ENCODE measurements around the gene ADGRV1.

DNA sequence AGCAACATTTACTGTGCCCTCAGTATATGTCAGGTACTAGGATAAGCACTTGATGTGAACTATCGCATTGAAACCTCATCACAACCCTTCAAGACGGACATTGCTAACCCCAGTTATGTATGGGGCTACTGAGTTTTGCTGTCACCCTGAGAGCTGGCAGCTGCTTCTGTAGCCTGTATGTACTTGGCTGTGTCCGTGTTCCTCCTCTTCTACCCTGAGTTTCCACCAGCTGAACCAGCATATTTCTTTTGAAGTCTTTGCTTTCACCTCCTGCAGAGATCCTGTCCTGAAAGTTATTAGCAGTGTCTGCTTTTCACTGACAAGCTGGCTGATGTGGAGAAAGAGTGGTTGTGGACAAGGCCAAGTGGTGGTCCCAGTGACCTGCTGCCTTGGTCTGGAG is 63.3 kb downstream of the ADGRV1 start:
- TF ChIP-seq, protein P1, sequence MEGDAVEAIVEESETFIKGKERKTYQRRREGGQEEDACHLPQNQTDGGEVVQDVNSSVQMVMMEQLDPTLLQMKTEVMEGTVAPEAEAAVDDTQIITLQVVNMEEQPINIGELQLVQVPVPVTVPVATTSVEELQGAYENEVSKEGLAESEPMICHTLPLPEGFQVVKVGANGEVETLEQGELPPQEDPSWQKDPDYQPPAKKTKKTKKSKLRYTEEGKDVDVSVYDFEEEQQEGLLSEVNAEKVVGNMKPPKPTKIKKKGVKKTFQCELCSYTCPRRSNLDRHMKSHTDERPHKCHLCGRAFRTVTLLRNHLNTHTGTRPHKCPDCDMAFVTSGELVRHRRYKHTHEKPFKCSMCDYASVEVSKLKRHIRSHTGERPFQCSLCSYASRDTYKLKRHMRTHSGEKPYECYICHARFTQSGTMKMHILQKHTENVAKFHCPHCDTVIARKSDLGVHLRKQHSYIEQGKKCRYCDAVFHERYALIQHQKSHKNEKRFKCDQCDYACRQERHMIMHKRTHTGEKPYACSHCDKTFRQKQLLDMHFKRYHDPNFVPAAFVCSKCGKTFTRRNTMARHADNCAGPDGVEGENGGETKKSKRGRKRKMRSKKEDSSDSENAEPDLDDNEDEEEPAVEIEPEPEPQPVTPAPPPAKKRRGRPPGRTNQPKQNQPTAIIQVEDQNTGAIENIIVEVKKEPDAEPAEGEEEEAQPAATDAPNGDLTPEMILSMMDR (IDR thresholded peaks at IDR 0.05), result no peak
- TF ChIP-seq POLR2A (IDR thresholded peaks at IDR 0.05) (no peak), POLR2AphosphoS5 (IDR thresholded peaks at IDR 0.05) (no peak)
